NCI-H82 (cell line): Measurements from ENCODE around the gene TFB1M.

Source experiments
- DNase-seq: peaks from one replicate; lab custom pipeline; 2025; lab: John Stamatoyannopoulos, UW

TFB1M gene

GRCh38 chr6:155263373-155264063 is 50.8 kb downstream of the TFB1M start, which contains the start of gene CLDN20:
Gene CLDN20 (plus strand): TSS chr6:155264013. CDS start chr6:155275720, 11,707 bp downstream.
- no peak for DNase-seq

DNA sequence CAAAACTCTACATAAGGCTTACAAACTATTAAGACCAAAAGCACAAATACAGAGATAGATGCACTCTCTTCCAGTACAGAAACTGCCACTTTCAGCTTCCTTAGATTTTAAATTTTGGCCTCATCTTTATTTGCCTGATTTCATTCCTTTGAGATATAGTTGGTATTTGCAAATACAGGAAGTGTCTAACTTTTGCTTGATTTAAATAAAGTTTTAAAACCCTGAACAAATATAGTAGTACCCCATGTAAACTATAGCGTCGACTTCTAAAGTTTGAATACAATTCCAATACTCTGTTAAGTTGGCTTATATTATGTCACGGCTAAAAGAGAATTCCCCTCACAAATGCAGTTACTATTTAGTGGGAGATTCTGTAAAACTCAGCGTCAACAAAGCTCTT is 51.6 kb downstream of the TFB1M start:
- no peak for DNase-seq

- no peak for DNase-seq
Observed at GRCh38 chr6:155261111-155261900, 53.0 kb downstream of the TFB1M start.

- DNase-seq = no peak
Observed at GRCh38 chr6:155260686-155261085, 53.6 kb downstream of the TFB1M start.

DNA sequence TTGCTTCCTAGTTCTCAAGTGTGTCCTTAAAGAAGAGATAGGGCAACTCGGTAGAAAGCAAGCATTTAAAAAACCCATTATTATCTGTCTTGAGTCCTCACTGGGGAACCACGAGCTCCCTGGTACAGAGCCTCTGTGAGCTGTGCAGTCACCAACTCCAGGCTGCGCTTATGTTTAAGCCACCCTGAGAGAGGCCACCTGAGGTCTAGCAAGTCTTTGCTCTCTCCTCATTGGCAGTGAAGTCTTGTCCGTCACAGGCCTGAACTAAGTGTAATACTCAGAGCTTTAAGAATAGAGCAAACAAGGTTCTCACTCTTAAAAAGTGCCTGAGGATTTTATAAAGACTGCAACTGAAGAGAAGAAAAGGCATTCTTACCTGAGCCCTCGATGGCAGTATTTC is 54.4 kb downstream of the TFB1M start:
- DNase-seq = peak; percentile 38

DNA sequence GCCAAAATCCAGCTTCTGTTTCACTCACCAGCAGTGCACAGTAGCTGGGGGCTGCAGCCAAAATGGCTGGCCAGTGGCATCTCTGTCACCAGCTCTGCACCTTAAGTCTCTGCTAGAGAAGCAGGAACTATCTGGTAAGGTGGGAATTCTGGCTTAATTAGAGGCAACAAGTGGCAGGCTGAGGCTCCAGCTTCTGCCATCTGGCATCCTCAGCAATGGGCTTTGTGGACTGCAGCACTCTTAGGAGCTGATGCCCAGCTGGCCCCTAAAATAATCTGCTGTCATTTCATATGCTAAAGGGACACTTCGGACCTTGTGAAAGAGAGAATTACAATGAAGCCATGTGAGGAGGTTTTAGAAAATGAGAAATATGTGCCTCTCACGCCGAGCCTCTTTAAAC is 55.1 kb downstream of the TFB1M start:
- peak; percentile 87 for DNase-seq

DNA sequence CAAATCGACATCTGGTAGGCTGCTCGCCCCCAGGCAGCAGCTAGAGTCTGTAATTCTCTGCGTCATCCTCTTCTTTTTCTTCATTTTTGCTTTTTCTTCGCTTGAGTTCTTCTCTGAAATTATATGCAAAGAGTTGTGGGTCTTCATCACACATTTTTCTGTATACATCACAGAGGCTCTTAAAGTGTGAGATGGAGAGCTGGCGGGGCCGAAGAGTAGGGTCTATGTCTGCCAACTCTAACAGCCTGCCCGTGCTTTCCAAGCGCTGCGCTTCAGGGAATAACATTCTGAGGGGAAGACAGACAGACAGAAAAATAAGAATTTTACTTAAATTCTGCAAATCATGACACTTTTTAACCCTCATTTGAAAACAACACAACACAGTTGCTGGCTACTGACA is 56.5 kb downstream of the TFB1M start:
- no peak for DNase-seq

DNA sequence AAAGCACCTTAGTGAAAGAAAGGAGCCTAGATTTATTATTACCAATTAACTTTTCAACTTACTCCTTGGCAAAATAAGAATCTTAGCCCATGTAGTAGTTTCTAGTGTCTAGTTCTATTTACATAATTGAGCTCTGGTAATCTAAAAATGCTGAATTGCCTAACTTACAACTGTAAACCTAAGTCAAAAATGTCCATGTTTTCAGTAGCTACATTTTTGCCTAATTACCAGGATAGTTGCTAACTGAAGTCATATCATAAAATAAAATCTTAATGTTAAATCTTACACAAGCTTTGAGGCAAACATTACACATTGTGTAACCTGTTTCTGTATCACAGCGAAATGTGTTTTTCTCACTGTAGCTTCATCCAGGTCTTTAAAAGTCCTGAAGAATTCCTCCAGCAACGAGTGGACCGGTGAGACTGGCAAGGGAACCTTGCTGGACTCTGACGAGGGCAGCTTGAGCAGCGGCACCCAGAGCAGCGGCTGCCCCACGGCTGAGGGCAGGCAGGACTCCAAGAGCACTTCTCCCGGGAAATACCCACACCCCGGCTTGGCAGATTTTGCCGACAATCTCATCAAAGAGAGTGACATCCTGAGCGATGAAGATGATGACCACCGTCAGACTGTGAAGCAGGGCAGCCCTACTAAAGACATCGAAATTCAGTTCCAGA is 58.0 kb downstream of the TFB1M start:
- no peak for DNase-seq

- no peak for DNase-seq
Observed at GRCh38 chr6:155254139-155254538, 60.1 kb downstream of the TFB1M start.

DNA sequence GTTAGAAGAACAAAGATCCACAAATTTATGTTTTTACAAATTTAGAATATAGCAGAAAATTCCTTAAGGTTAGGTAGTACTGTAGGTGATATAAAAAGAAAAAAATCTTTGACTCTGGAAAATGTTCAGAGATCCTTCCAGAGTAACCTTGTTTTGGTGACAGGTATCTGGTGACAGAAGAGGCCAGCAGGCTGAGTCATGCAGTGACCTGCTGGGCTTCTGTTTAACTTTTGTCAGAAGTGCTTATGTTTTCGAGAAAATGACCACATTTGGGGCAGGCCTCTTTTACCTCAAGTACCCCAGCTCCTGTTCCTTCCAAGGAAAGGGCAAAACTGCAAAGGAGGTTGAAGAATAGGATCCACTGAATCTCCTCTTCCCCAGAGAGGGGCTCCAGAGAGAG is 60.9 kb downstream of the TFB1M start:
- DNase-seq = no peak

GRCh38 chr6:155252581-155252980 is 61.7 kb downstream of the TFB1M start:
- DNase-seq = no peak

GRCh38 chr6:155250701-155251381 is 63.4 kb downstream of the TFB1M start:
- no peak for DNase-seq

- peak; percentile 47 for DNase-seq
Observed at GRCh38 chr6:155248008-155249001, 66.0 kb downstream of the TFB1M start.

GRCh38 chr6:155247618-155248007 is 66.7 kb downstream of the TFB1M start:
- DNase-seq = no peak

- no peak for DNase-seq
Observed at GRCh38 chr6:155246825-155247224, 67.5 kb downstream of the TFB1M start.

GRCh38 chr6:155245831-155246230 is 68.5 kb downstream of the TFB1M start:
- DNase-seq = no peak

GRCh38 chr6:155245193-155245592 is 69.1 kb downstream of the TFB1M start:
- DNase-seq = no peak

DNA sequence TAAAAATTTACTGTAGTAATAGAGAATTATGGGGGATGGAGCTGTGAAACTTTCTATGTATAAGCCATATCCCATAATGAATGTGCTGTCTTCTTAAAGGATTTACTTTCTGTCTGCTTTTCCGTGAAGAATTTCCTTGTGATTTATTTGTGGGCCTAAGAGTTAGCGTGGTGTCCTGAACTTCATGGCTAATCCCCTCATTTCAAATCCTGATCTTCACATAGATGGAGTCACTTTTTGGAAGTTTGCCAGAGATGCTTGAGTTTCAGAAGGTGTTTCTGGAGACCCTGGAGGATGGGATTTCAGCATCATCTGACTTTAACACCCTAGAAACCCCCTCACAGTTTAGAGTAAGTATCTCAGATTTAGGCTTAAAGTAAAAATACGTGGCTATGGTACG is 69.8 kb downstream of the TFB1M start:
- DNase-seq = peak; percentile 91

- DNase-seq = no peak
Observed at GRCh38 chr6:155241966-155242365, 72.3 kb downstream of the TFB1M start.

GRCh38 chr6:155240905-155241600 is 73.2 kb downstream of the TFB1M start:
- DNase-seq = no peak
